ENCODE data around the gene NDUFC1. TPM values are rescaled to one million over a fixed set of nuclear protein-coding genes. Genes with fewer than 3 reads are reported as not detected.
"Not testable (repeated sequence)": the region's sequence is repeated elsewhere in the genome, so short reads cannot be mapped to it uniquely, and the experiment has no call there.

The NDUFC1 gene
- total and polyA plus RNA-seq, 8 donors, result 47.9 to 62.8 (median 58.3) TPM

DNA sequence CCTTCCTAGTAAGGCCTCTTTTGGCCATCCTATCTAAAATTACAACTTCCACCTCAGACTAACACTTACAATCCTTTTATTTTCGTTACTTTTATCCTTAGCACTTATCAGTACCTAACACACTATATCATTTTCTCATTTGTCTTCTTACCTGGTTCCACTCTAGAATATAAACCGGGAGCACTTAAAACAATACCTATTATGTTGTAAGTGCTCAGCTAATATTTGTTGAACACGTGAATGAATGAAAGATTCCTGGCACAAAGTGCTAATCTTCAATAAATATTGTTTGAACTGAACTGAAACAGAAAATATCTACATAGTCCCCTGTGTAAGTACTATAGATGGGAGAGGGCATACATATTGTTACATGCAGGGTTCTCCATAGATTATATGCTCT lies 36.6 kb downstream of the NDUFC1 start:
- intact Hi-C loops (cut with DNase I), result no loop called here
- Histone ChIP-seq H3K4me3 (no peak overlapping the region), H3K27me3 (no peaks in the 10 kb centered on the region), H3K9me3 (no peaks in the 10 kb centered on the region), H3K27ac (no peak overlapping the region), H3K4me1 (peaks cover 7 to 14% of the 10 kb centered on the region in 2 donors), H3K36me3 (no peaks in the 10 kb centered on the region)
- TF ChIP-seq, protein P1, sequence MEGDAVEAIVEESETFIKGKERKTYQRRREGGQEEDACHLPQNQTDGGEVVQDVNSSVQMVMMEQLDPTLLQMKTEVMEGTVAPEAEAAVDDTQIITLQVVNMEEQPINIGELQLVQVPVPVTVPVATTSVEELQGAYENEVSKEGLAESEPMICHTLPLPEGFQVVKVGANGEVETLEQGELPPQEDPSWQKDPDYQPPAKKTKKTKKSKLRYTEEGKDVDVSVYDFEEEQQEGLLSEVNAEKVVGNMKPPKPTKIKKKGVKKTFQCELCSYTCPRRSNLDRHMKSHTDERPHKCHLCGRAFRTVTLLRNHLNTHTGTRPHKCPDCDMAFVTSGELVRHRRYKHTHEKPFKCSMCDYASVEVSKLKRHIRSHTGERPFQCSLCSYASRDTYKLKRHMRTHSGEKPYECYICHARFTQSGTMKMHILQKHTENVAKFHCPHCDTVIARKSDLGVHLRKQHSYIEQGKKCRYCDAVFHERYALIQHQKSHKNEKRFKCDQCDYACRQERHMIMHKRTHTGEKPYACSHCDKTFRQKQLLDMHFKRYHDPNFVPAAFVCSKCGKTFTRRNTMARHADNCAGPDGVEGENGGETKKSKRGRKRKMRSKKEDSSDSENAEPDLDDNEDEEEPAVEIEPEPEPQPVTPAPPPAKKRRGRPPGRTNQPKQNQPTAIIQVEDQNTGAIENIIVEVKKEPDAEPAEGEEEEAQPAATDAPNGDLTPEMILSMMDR (IDR thresholded peaks at IDR 0.05), result no peak
- DNase-seq, result no peak
- ATAC-seq, result no peak

DNA sequence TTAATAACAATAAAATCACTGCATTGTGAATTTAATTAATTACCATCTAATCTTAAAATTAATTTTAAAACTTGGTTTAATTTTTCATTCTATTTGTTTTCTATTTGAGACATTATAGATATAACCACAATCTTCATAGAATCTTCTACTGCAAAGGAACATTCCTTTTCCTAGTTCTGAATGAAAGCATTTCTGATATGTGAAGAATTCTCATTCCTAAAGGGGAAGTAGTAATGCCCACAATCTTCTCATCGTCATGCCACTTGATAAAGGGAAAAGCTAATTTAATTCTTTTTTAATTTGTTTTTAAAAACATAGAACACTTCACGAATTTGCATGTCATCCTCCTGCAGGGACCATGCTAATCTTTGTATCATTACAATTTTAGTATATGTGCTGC lies 45.9 kb downstream of the NDUFC1 start:
- no peaks in the 10 kb centered on the region for H3K27me3 ChIP-seq
- ATAC-seq (no peak), DNase-seq (no peak)
- no peaks in the 10 kb centered on the region for H3K4me1 ChIP-seq
- no peak overlapping the region for H3K27ac ChIP-seq
- H3K4me3 ChIP-seq, result no peak overlapping the region
- H3K9me3 ChIP-seq, result no peaks in the 10 kb centered on the region
- TF ChIP-seq, protein P1 (IDR thresholded peaks at IDR 0.05), result no peak
- intact Hi-C loops (cut with DNase I), result no loop called here
- no peaks in the 10 kb centered on the region for H3K36me3 ChIP-seq

DNA sequence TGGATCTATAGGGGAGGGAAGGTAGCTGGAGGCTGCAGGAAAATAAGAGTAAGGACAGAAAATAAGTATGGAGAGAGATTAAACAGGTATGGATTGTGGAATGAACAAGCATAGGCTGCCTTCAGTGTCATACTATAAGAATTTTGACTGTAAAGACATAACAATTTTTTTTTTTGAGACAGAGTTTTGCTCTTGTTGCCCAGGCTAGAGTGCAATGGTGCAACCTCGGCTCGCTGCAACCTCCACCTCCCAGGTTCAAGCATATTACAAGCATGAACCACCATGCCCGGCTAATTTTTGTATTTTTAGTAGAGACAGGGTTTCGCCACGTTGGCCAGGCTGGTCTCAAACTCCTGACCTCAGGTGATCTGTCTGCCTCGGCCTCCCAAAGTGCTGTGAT lies 46.7 kb downstream of the NDUFC1 start:
- DNase-seq; H3K36me3 ChIP-seq; H3K9me3 ChIP-seq; H3K27ac ChIP-seq; H3K4me3 ChIP-seq; intact Hi-C loops (cut with DNase I); H3K4me1 ChIP-seq; ATAC-seq; H3K27me3 ChIP-seq: not testable (repeated sequence)

DNA sequence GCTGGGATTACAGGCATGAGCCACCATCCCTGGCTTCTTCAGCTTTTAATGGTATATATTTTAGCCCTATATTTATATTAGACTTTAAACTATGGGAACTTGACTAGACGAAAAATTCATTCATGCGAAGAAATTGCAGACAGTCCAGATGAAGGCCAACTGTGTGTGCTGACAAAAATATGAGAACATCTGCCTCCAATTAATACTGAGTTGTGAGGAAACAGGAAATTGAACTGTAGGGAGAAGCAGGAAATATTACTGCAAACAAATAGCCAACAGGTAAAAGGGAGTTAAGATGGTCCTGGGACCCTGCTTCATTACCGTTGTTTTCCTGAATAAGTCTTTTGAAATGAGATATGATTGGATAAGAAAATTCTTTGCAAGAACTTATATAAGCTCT lies 48.6 kb downstream of the NDUFC1 start:
- intact Hi-C loops (cut with DNase I), result no loop called here
- no peak overlapping the region for H3K4me3 ChIP-seq
- H3K4me1 ChIP-seq, result no peaks in the 10 kb centered on the region
- H3K27ac ChIP-seq, result no peak overlapping the region
- no peaks in the 10 kb centered on the region for H3K36me3 ChIP-seq
- no peak for DNase-seq
- TF ChIP-seq, protein P1 (IDR thresholded peaks at IDR 0.05), result no peak
- no peaks in the 10 kb centered on the region for H3K27me3 ChIP-seq
- H3K9me3 ChIP-seq, result no peaks in the 10 kb centered on the region
- no peak for ATAC-seq

DNA sequence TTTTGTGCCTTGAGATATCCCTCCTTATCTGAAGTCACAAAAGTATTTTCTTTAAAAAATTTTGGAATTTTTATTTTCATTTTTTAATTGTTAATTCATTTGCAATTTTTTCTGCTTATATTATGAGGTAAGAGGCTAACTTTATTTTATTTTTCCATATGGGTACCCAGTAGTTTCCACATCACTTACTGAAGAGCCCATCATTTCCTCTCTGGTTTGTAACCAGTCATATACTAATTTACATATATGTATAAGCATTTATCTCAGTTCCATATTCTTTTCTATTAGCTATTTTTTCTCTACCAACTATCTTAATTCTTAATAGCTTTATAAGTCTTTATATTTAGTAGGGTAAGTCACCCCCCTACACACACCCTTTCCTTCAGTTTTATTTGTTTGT lies 49.2 kb downstream of the NDUFC1 start:
- no peaks in the 10 kb centered on the region for H3K9me3 ChIP-seq
- no peaks in the 10 kb centered on the region for H3K4me1 ChIP-seq
- no peak overlapping the region for H3K4me3 ChIP-seq
- TF ChIP-seq, protein P1 (IDR thresholded peaks at IDR 0.05), result no peak
- ATAC-seq (no peak), DNase-seq (no peak)
- no peak overlapping the region for H3K27ac ChIP-seq
- intact Hi-C loops (cut with DNase I), result no loop called here
- H3K27me3 ChIP-seq, result no peaks in the 10 kb centered on the region
- no peaks in the 10 kb centered on the region for H3K36me3 ChIP-seq

DNA sequence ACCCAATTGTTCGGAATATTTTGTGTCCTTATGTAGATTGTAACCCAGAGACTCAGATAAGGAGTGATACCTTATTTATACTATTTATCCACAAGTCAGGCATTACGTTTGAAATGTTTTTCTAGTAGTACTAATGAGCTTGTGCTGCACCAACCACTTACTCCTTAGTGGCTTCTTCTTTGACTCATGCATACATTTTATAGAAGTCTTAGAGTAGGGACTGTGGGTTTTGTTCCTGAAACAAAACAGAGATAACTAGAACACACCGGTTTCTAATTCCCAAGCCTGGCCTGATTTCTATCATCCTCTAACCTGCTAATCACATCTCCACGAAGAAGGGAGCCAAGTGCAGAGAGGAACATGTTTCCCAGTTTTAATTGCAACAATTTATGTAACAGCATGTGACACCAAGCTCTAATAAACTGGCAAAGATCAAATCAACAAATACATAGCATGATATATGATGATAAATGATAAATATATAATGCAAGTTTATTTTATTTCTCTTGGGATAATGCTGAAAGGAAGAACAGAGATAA lies 54.5 kb downstream of the NDUFC1 start:
- Histone ChIP-seq H3K4me1 (peaks cover 0 to 7% of the 10 kb centered on the region in 2 donors), H3K27ac (no peak overlapping the region), H3K36me3 (no peaks in the 10 kb centered on the region), H3K27me3 (no peaks in the 10 kb centered on the region), H3K9me3 (no peaks in the 10 kb centered on the region), H3K4me3 (no peak overlapping the region)
- ATAC-seq, result no peak
- intact Hi-C loops (cut with DNase I), result no loop called here
- no peak for DNase-seq
- TF ChIP-seq, protein P1 (IDR thresholded peaks at IDR 0.05), result no peak

All from left lung (tissue), 10 donors.